ENCODE measurements around the gene C1orf74. TPM values are rescaled to one million over a fixed set of nuclear protein-coding genes. Genes with fewer than 3 reads are reported as not detected.

The C1orf74 gene
- total RNA-seq, 1 donor from 2014 or later = 1.6 TPM

DNA sequence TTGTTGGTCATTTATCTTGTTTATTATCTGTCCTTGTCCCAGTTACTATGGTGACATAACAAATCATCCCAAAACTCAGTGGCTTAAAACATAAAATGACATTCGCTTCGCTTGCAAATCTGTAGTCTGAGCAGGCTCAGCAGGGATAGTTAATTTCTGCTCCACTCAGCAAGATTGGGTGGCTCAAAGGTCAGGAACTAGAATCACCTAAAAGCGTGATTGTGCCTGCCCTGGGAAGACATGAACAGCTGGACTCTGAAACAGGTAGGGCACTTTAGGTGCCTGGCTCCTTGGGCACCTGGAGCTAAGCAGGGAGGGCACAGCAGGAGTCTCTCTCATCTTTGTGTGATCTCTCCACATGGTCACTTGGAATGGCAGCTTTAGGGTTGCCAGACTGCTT is 43.2 kb downstream of the C1orf74 start:
- no peak for ATAC-seq
- Histone ChIP-seq H3K36me3 (no peaks in the 10 kb centered on the region), H3K4me1 (no peaks in the 10 kb centered on the region), H3K9me3 (no peaks in the 10 kb centered on the region), H3K4me3 (no peak overlapping the region), H3K27me3 (ENCODE audit: low read depth) (no peaks in the 10 kb centered on the region), H3K27ac (no peak overlapping the region)
- no peak for DNase-seq
- TF ChIP-seq, protein P1, sequence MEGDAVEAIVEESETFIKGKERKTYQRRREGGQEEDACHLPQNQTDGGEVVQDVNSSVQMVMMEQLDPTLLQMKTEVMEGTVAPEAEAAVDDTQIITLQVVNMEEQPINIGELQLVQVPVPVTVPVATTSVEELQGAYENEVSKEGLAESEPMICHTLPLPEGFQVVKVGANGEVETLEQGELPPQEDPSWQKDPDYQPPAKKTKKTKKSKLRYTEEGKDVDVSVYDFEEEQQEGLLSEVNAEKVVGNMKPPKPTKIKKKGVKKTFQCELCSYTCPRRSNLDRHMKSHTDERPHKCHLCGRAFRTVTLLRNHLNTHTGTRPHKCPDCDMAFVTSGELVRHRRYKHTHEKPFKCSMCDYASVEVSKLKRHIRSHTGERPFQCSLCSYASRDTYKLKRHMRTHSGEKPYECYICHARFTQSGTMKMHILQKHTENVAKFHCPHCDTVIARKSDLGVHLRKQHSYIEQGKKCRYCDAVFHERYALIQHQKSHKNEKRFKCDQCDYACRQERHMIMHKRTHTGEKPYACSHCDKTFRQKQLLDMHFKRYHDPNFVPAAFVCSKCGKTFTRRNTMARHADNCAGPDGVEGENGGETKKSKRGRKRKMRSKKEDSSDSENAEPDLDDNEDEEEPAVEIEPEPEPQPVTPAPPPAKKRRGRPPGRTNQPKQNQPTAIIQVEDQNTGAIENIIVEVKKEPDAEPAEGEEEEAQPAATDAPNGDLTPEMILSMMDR (IDR thresholded peaks at IDR 0.05) = no peak
- intact Hi-C loops (cut with DNase I) = no loop called here

DNA sequence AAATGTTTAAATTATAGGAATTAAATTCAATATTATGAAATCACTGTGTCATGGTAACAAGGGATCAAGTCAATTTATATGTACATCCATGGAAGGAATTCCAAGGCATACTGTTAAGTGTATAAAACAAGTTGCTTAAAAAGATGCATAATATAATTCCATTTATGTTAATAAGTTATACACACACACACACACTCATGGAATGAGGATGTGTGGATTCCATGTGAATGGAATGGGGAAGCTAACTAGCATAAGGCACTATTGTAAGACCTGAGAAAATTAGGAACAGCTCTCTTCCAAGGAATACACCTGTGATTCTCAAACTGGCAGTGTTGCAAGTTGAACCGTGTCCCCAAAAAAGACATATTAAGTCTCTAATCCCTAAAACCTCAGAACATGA is 46.1 kb downstream of the C1orf74 start:
- no peak for DNase-seq
- TF ChIP-seq, protein P1 (IDR thresholded peaks at IDR 0.05) = no peak
- Histone ChIP-seq H3K4me1 (peaks cover 4% of the 10 kb centered on the region), H3K27me3 (ENCODE audit: low read depth) (no peaks in the 10 kb centered on the region), H3K4me3 (no peak overlapping the region), H3K9me3 (no peaks in the 10 kb centered on the region), H3K27ac (no peak overlapping the region), H3K36me3 (no peaks in the 10 kb centered on the region)
- intact Hi-C loops (cut with DNase I) = no loop called here
- ATAC-seq = no peak

DNA sequence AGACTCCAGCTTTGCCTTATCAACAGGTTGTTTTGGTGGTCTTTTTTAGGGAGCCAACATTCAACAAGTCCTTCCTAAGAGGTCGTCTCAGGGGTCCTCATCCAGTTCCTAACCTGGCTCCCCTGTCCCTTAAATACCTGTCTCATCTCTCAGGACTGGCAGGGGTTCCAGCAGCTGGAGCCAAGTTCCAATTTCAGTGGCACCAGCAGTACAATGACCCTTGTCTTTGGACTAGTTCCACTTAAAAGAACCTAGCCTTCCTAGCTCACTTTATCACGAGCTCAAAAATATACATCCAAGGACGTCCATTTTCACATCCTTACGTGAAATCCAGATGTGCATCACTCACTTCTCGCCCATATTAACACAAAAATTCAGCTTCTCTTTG is 47.2 kb downstream of the C1orf74 start:
- DNase-seq = no peak
- H3K9me3 ChIP-seq = no peaks in the 10 kb centered on the region
- no peak for ATAC-seq
- H3K4me3 ChIP-seq = no peak overlapping the region
- no peak overlapping the region for H3K27ac ChIP-seq
- no peaks in the 10 kb centered on the region for H3K27me3 ChIP-seq (ENCODE audit: low read depth)
- intact Hi-C loops (cut with DNase I) = no loop called here
- peaks cover 4% of the 10 kb centered on the region for H3K4me1 ChIP-seq
- TF ChIP-seq, protein P1 (IDR thresholded peaks at IDR 0.05) = no peak
- H3K36me3 ChIP-seq = no peaks in the 10 kb centered on the region

DNA sequence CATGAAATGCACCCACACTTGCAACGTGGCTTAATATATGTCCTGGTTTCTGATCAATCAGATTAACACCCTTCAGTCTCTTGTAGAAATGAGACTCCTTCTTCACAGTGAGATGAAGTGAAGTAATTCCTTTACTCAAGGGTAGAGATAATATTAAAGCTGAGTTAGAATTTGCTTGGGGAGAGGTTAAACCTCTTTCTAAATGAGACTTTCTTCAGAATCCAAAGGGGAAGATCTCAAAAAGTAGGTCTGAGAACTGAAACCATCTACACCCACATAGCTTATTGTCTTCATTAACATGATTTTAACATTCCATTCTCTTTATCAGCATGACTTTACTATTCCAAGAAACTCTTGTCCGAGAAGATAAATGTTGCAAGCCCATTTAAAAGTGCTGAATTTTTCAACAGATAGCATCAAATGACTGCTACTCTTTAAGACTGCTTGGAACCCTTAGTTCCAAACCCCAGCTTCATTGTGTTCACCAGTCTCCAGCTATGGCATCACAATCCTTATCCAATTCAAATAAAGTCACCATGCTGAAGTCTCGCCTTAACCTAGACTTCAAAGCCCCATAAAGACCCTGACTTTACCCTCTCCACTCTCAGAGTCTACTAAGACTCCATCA is 47.8 kb downstream of the C1orf74 start:
- DNase-seq = no peak
- no peaks in the 10 kb centered on the region for H3K9me3 ChIP-seq
- peaks cover 4% of the 10 kb centered on the region for H3K4me1 ChIP-seq
- no peak for ATAC-seq
- TF ChIP-seq, protein P1 (IDR thresholded peaks at IDR 0.05) = no peak
- no peaks in the 10 kb centered on the region for H3K27me3 ChIP-seq (ENCODE audit: low read depth)
- no peak overlapping the region for H3K27ac ChIP-seq
- intact Hi-C loops (cut with DNase I) = no loop called here
- no peak overlapping the region for H3K4me3 ChIP-seq
- H3K36me3 ChIP-seq = no peaks in the 10 kb centered on the region

DNA sequence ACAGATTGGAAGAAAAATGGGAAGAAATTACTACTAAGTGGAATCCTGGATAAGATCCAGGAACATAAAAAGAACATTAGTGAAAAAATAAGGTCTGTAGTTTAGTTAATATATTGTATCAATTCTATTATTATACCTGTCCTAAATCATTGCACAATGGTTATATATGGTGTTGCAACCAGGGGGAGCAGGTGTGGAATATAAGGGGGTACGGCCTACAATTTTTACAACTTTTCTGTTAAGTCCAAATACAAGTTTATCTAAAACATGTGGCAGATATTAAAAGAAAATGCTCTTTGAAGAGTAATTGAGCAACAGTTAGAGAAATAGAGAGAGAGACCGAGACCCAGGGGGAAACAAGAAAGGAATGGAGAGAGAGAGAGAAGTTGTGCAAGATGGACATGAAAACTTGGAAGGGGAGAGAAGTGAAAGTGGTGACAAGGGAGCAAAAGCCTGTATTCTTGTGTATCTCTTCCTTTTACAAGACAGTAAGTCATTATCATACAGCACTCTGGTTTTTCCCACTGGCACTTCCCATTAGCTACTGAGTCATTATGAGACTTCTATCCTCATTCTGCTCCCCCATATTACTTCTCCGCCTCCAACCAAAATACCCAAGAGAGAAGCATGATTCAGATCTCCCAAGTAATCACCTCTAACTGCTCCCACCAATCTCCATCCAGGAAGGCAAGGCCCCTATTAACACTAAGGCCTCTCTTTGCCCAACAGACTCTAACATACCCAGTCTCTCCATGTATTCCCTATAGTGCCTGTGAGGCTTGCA is 50.8 kb downstream of the C1orf74 start:
- H3K4me1 ChIP-seq = peaks cover 4% of the 10 kb centered on the region
- TF ChIP-seq, protein P1 (IDR thresholded peaks at IDR 0.05) = no peak
- ATAC-seq (peak; percentile 35 to 39), DNase-seq (no peak)
- no peaks in the 10 kb centered on the region for H3K9me3 ChIP-seq
- no peaks in the 10 kb centered on the region for H3K27me3 ChIP-seq (ENCODE audit: low read depth)
- no peak overlapping the region for H3K27ac ChIP-seq
- no peak overlapping the region for H3K4me3 ChIP-seq
- no peaks in the 10 kb centered on the region for H3K36me3 ChIP-seq
- intact Hi-C loops (cut with DNase I) = no loop called here
